Choroid plexus epithelial cell (primary cell): ENCODE data around the gene EFCC1.
"Not testable (repeated sequence)": the region's sequence is repeated elsewhere in the genome, so short reads cannot be mapped to it uniquely, and the experiment has no call there.

Experiments
- DNase-seq: peaks from one replicate; pipeline ENCODE4 v3.0.0-alpha.2; 2010; ENCODE audit warnings: low read depth
- H3K4me3 ChIP-seq: 2 replicates; pipeline ENCODE4 v1.5.1; 2011; ENCODE audit warnings: low read depth, mild to moderate bottlenecking, control low read depth, low read length, moderate library complexity
- CTCF ChIP-seq: conservative IDR thresholded peaks from 2 replicates; pipeline ENCODE4 v1.5.1; 2011; ENCODE audit warnings: low read depth, mild to moderate bottlenecking, control low read depth, inconsistent platforms, low read length, moderate library complexity

Gene EFCC1

GRCh38 chr3:129065016-129065719 is 64.1 kb downstream of the EFCC1 start:
- TF ChIP-seq CTCF, result no peak
- no peak overlapping the region for H3K4me3 ChIP-seq
- no peak for DNase-seq

- no peak overlapping the region for H3K4me3 ChIP-seq
- no peak for TF ChIP-seq CTCF
- DNase-seq, result no peak
These were observed 64.6 kb downstream of the EFCC1 start for GRCh38 chr3:129065720-129066073.

GRCh38 chr3:129067719-129068118 is 66.6 kb downstream of the EFCC1 start:
- DNase-seq, result not testable (repeated sequence)

GRCh38 chr3:129068291-129068886 is 67.3 kb downstream of the EFCC1 start:
- peak overlapping the region; percentile 54 for H3K4me3 ChIP-seq
- peak; percentile 21 for DNase-seq
- TF ChIP-seq CTCF, result no peak

More at GRCh38 chr3:129067719-129068118, 66.6 kb downstream of the EFCC1 start:
- H3K4me3 ChIP-seq, result not testable (repeated sequence)

GRCh38 chr3:129069313-129070085 is 68.4 kb downstream of the EFCC1 start:
- not testable (repeated sequence) for DNase-seq

GRCh38 chr3:129070086-129070885 is 69.2 kb downstream of the EFCC1 start:
- H3K4me3 ChIP-seq, result no peak overlapping the region
- DNase-seq, result no peak
- no peak for TF ChIP-seq CTCF

More at GRCh38 chr3:129069313-129070085, 68.4 kb downstream of the EFCC1 start:
- H3K4me3 ChIP-seq, result not testable (repeated sequence)

- no peak for TF ChIP-seq CTCF
- H3K4me3 ChIP-seq, result no peak overlapping the region
- DNase-seq, result peak; percentile 52
These were observed 76.1 kb downstream of the EFCC1 start for GRCh38 chr3:129077222-129077621.
